K562 (cell line): Measurements from ENCODE around the gene LPAR3. TPM values are rescaled to one million over a fixed set of nuclear protein-coding genes. Genes with fewer than 3 reads are reported as not detected.

Experiments
- ATAC-seq: fragments of 200-7000 bp; cut with Tn5 transposase; 3 replicates; pipeline ENCODE4 v1.9.1; 2020; ENCODE audit warnings: moderate library complexity
- BruUV-seq: library from RNA; stranded (reverse); fragments of 400-500 nt; replicated peaks from 2 replicates; lab custom pipeline; 2021; lab: Mats Ljungman, UMichigan
- CTCF ChIA-PET: fragments of 300-600 bp; formaldehyde crosslinking; extraction: SDS; loops from one replicate; lab custom pipeline; 2021; ENCODE audit warnings: low intra/inter-chr PET ratio; lab: Yijun Ruan, JAX
- POLR2A ChIA-PET: fragments of 300-600, 350-650 bp; sonication (Branson Sonifier 250); formaldehyde crosslinking; extraction: SDS; loops from one replicate; lab custom pipeline; 2021; ENCODE audit warnings: antibody characterized with exemption, inconsistent platforms; lab: Yijun Ruan, JAX
- DNase-seq, 4 experiments: peaks; one replicate each; pipeline versions ENCODE4 v3.0.0 to v3.0.0-alpha.2; 2011 to 2018; ENCODE audit warnings: low spot score in 3 of 4, mixed read lengths in 3 of 4; ENCODE audit errors: extremely low read depth in 1 of 4
- FAIRE-seq: peaks from 2 replicates; lab custom pipeline; 2011; peaks lifted over from hg19 to GRCh38; lab: Jason Lieb, UNC
- H2AFZ ChIP-seq: 2 replicates; pipeline ENCODE4 v1.6.0; 2011; ENCODE audit warnings: low read depth, low read length, control low read depth, inconsistent platforms
- H3K27ac ChIP-seq: fragments of 200-600 bp; 3 replicates; pipeline ENCODE4 v1.8.0; 2011; ENCODE audit warnings: low read depth, mild to moderate bottlenecking, control low read depth, inconsistent platforms, low read length, moderate library complexity, mixed read lengths; ENCODE audit errors: extremely low read depth
- H3K27me3 ChIP-seq, 2 experiments: fragments of 300-600 bp in 1 of 2; 2 replicates in 1 of 2; 3 replicates in 1 of 2; pipeline versions ENCODE4 v1.6.0 to v1.8.0; 2011; ENCODE audit warnings: inconsistent platforms in 2 of 2, low read length in 2 of 2, mild to moderate bottlenecking in 1 of 2, mixed read lengths in 1 of 2, moderate library complexity in 1 of 2; ENCODE audit not compliant: control insufficient read depth in 2 of 2, insufficient read depth in 2 of 2
- H3K36me3 ChIP-seq: fragments of 300-600 bp; 3 replicates; pipeline ENCODE4 v1.8.0; 2011; ENCODE audit warnings: mild to moderate bottlenecking, low read length, inconsistent platforms; ENCODE audit not compliant: control insufficient read depth, insufficient read depth
- H3K4me1 ChIP-seq, 2 experiments: fragments of 200-600 bp in 1 of 2; replicated peaks in 1 of 2; 2 replicates in 1 of 2; 3 replicates in 1 of 2; pipeline versions ENCODE4 v1.5.1 to v1.8.0; 2011; ENCODE audit warnings: inconsistent platforms in 2 of 2, low read length in 2 of 2, mild to moderate bottlenecking in 1 of 2, mixed read lengths in 1 of 2, moderate library complexity in 1 of 2; ENCODE audit not compliant: control insufficient read depth in 2 of 2, insufficient read depth in 2 of 2
- H3K4me2 ChIP-seq: 2 replicates; pipeline ENCODE4 v1.6.1; 2011; ENCODE audit warnings: low read length, control low read depth, inconsistent platforms, mixed read lengths; ENCODE audit not compliant: insufficient read depth
- H3K4me3 ChIP-seq: fragments of 200-600 bp; sonication (generic), shearing (Covaris generic); 2 replicates; pipeline ENCODE4 v1.5.1; 2016; ENCODE audit warnings: control low read depth, inconsistent platforms
- H3K79me2 ChIP-seq: fragments of 200-600 bp; 3 replicates; pipeline ENCODE4 v1.8.0; 2011; ENCODE audit warnings: low read length, inconsistent platforms; ENCODE audit not compliant: control insufficient read depth, insufficient read depth
- H3K9ac ChIP-seq, 2 experiments: 2 replicates each; pipeline versions ENCODE4 v1.6.0 to v1.6.1; 2011; ENCODE audit warnings: low read depth in 2 of 2, low read length in 2 of 2, control low read depth in 1 of 2, inconsistent platforms in 1 of 2, mild to moderate bottlenecking in 1 of 2, mixed read lengths in 1 of 2; ENCODE audit not compliant: insufficient read depth in 1 of 2
- H3K9me1 ChIP-seq: one replicate; pipeline ENCODE4 v1.6.0; 2011; ENCODE audit warnings: inconsistent platforms, mild to moderate bottlenecking, low read length, moderate library complexity; ENCODE audit not compliant: control insufficient read depth, insufficient read depth
- H3K9me3 ChIP-seq: replicated peaks from 2 replicates; pipeline ENCODE4 v1.5.1; 2011; ENCODE audit warnings: low read depth, low read length, inconsistent platforms; ENCODE audit not compliant: control insufficient read depth, insufficient read depth
- H4K20me1 ChIP-seq: replicated peaks from 2 replicates; pipeline ENCODE4 v1.6.1; 2011; ENCODE audit warnings: low read length, inconsistent platforms, mixed read lengths; ENCODE audit not compliant: control insufficient read depth, insufficient read depth
- BCOR ChIP-seq: fragments of 450-650 bp; IDR thresholded peaks from 2 replicates; pipeline ENCODE4 v1.6.1; 2016
- KLF16 ChIP-seq: IDR thresholded peaks from 2 replicates; pipeline ENCODE4 v1.6.1; 2016; ENCODE audit warnings: antibody characterized with exemption
- LARP7 ChIP-seq: fragments of 450-650 bp; IDR thresholded peaks from 2 replicates; pipeline ENCODE4 v1.6.1; 2016
- NFRKB ChIP-seq: fragments of 450-650 bp; IDR thresholded peaks from 2 replicates; pipeline ENCODE4 v1.6.1; 2016; ENCODE audit warnings: low read depth
- NRF1 ChIP-seq, 2 experiments: fragments of 450-650 bp; IDR thresholded peaks in 1 of 2; conservative IDR thresholded peaks in 1 of 2; 2 replicates each; pipeline ENCODE4 v1.6.1; 2014; ENCODE audit warnings: mild to moderate bottlenecking in 2 of 2
- PHF21A ChIP-seq: fragments of 450-650 bp; IDR thresholded peaks from 2 replicates; pipeline ENCODE4 v1.6.1; 2017; ENCODE audit warnings: low read depth, borderline replicate concordance
- PKNOX1 ChIP-seq: fragments of 450-650 bp; IDR thresholded peaks from 2 replicates; pipeline ENCODE4 v1.6.1; 2016
- PML ChIP-seq: IDR thresholded peaks from 2 replicates; pipeline ENCODE4 v1.6.1; 2012; ENCODE audit warnings: low read length, inconsistent platforms
- RCOR1 ChIP-seq, 2 experiments: IDR thresholded peaks; 2 replicates each; pipeline ENCODE4 v1.6.1; 2012; ENCODE audit warnings: low read depth in 2 of 2, low read length in 2 of 2, borderline replicate concordance in 1 of 2, improper control_type of control experiment in 1 of 2
- SOX6 ChIP-seq: fragments of 450-650 bp; IDR thresholded peaks from 2 replicates; pipeline ENCODE4 v1.6.1; 2014; ENCODE audit warnings: mild to moderate bottlenecking
- ZKSCAN8 ChIP-seq: fragments of 200-800 bp; sonication (Bioruptor generic); IDR thresholded peaks from 2 replicates; pipeline ENCODE4 v1.6.1; 2016; ENCODE audit warnings: missing genetic modification characterization, missing compliant biosample characterization
- ZNF644 ChIP-seq: fragments of 200-800 bp; sonication (Bioruptor generic); IDR thresholded peaks from 2 replicates; pipeline ENCODE4 v1.6.1; 2016; ENCODE audit warnings: low read depth, missing genetic modification characterization, missing compliant biosample characterization
- ZNF75A ChIP-seq: fragments of 450-650 bp; formaldehyde crosslinking; IDR thresholded peaks from 2 replicates; pipeline ENCODE4 v1.4.0; 2020; ENCODE audit warnings: mild to moderate bottlenecking
- WGBS: fragments of 100-300 bp; shearing (Covaris generic); methylation state at CpG from one replicate; pipeline ENCODE4 v1.1.6; 2016; ENCODE audit warnings: low coverage, mixed read lengths; ENCODE audit not compliant: insufficient coverage; ENCODE audit errors: missing lambda C conversion rate; 5-methylcytosine and 5-hydroxymethylcytosine counted together
- in situ Hi-C: fragments of 300-500 bp; cut with MboI; formaldehyde crosslinking; loops from 4 replicates; pipeline ENCODE4 v1.15.0; 2018; ENCODE audit warnings: inconsistent platforms, mixed read lengths
- intact Hi-C: fragments of 100-400 bp; cut with micrococcal nuclease; formaldehyde crosslinking; loops from 2 replicates; pipeline ENCODE4 v1.14.2; 2022
- polyA plus RNA-seq, 8 experiments: library from polyadenylated mRNA; depleted of rRNA in 4 of 8; stranded (reverse) in 5 of 8; unstranded in 3 of 8; fragments of >200 nt; fragmentation: Nextera tagmentation in 2 of 8; fragmentation: Illumina TruSeq in 1 of 8; extraction: Ambion mirVana in 2 of 8; extraction: Trizol in 1 of 8; gene quantifications; 2 replicates each; pipeline versions ENCODE4 v1.2.1 to v1.2.3, GENCODE V29; 2011 to 2014; ENCODE audit warnings: inconsistent platforms in 1 of 8, missing spikeins in 1 of 8
- total RNA-seq, 7 experiments: library from RNA; depleted of rRNA in 6 of 7; stranded (reverse); fragments of >200 nt in 6 of 7; fragmentation: Illumina TruSeq in 2 of 7; extraction: Trizol in 2 of 7; gene quantifications; 2 replicates each; pipeline versions ENCODE4 v1.2.1 to v1.2.3, GENCODE V29; 2011 to 2021; ENCODE audit warnings: low replicate concordance in 1 of 7
- TF ChIP-seq, protein P1 (sequence below): sonication (generic); formaldehyde crosslinking; IDR thresholded peaks from 2 replicates; pipeline ENCODE4 v1.8.0; 2022; ENCODE audit warnings: mild to moderate bottlenecking, missing genetic modification reagents, borderline replicate concordance
- TF ChIP-seq, protein P2 (sequence below): fragments of 450-650 bp; IDR thresholded peaks from 2 replicates; pipeline ENCODE4 v1.6.1; 2014; ENCODE audit warnings: low read depth, mild to moderate bottlenecking, moderate library complexity, borderline replicate concordance
- TF ChIP-seq, protein P3 (sequence below): fragments of 250-450 bp; sonication (Bioruptor Pico); IDR thresholded peaks from 2 replicates; pipeline ENCODE4 v1.4.0; 2020; ENCODE audit warnings: mild to moderate bottlenecking, moderate library complexity

The LPAR3 gene
- total and polyA plus RNA-seq, 9 of the 15 experiments (the other 6 are each of a cell fraction or from before 2014, with no cell fraction given), result 0.11 TPM; not detected in 8

DNA sequence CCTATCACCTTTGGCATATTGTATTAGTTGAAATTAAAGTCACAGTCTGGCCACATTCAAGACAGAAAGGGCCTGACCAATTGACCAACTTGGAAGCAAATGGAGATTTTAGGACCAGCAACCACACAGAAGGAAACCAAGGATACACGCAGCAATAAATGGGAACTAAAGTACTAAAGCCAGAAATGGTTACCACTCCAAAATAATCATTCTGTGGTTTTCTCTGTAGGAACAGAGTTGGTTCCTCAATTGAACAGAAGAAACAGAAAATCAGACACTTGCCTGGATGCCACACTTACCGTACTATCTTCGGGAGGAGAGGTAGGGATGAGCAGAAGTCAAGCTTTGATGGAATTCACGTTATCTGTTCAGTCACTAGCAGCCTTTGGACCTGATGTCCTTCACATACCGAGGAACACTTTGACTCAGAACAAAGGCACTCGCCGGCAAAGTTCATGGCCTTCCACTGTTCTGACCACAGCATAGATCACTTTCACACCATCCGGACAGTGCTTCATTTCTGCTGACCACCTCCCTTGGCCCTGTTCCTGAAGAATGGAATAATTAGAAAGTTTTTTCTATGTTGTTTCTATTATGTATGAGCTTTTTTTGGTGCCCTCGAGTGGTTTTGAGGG lies 96.9 kb downstream of the LPAR3 start:
- no peak for FAIRE-seq
- Histone ChIP-seq H3K27ac (no peak overlapping the region), H3K9me1 (no peaks in the 10 kb centered on the region), H3K9ac (no peak overlapping the region), H4K20me1 (no peaks in the 10 kb centered on the region), H3K9me3 (no peaks in the 10 kb centered on the region), H3K27me3 (no peaks in the 10 kb centered on the region), H3K79me2 (no peaks in the 10 kb centered on the region), H2AFZ (no peak overlapping the region), H3K36me3 (no peaks in the 10 kb centered on the region), H3K4me2 (no peak overlapping the region), H3K4me1 (no peaks in the 10 kb centered on the region; a peak in 1 of 5 replicates), H3K4me3 (no peak overlapping the region)
- no TSS peak for BruUV-seq
- in situ Hi-C loops, result no loop called here
- DNase-seq, result no peak
- under 1% methylated on average over 9 of the region's 9 CpGs for WGBS
- intact Hi-C loops, result no loop called here
- ChIA-PET CTCF (no interaction called here), POLR2A (interaction anchor here (0.7 kb wide), 1 partner anchor 196 kb away, joined by 3 read pairs; no protein-coding TSS in a partner anchor)
- peak; percentile 37; the same call in 2 of the 3 replicates for ATAC-seq
- TF ChIP-seq RCOR1 (IDR thresholded peaks at IDR 0.05; ENCODE audit: borderline replicate concordance in 1 of 2, low read depth in 2 of 2, low read length in 2 of 2) (no peak), ZNF644 (tag) (no peak), ZKSCAN8 (CRISPR knock-in tag) (no peak), ZNF75A (CRISPR knock-in tag) (no peak), KLF16 (no peak), NFRKB (no peak), BCOR (no peak), PKNOX1 (no peak), LARP7 (no peak), PML (no peak), NRF1 (conservative IDR thresholded peaks at IDR 0.05 in 1 of 2, IDR thresholded peaks at IDR 0.05 in 1 of 2) (no peak), SOX6 (no peak), PHF21A (no peak)
- TF ChIP-seq, protein P1, sequence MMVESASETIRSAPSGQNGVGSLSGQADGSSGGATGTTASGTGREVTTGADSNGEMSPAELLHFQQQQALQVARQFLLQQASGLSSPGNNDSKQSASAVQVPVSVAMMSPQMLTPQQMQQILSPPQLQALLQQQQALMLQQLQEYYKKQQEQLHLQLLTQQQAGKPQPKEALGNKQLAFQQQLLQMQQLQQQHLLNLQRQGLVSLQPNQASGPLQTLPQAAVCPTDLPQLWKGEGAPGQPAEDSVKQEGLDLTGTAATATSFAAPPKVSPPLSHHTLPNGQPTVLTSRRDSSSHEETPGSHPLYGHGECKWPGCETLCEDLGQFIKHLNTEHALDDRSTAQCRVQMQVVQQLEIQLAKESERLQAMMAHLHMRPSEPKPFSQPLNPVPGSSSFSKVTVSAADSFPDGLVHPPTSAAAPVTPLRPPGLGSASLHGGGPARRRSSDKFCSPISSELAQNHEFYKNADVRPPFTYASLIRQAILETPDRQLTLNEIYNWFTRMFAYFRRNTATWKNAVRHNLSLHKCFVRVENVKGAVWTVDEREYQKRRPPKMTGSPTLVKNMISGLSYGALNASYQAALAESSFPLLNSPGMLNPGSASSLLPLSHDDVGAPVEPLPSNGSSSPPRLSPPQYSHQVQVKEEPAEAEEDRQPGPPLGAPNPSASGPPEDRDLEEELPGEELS (CRISPR knock-in tag), result no peak
- TF ChIP-seq, protein P2, sequence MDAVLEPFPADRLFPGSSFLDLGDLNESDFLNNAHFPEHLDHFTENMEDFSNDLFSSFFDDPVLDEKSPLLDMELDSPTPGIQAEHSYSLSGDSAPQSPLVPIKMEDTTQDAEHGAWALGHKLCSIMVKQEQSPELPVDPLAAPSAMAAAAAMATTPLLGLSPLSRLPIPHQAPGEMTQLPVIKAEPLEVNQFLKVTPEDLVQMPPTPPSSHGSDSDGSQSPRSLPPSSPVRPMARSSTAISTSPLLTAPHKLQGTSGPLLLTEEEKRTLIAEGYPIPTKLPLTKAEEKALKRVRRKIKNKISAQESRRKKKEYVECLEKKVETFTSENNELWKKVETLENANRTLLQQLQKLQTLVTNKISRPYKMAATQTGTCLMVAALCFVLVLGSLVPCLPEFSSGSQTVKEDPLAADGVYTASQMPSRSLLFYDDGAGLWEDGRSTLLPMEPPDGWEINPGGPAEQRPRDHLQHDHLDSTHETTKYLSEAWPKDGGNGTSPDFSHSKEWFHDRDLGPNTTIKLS, result no peak
- TF ChIP-seq, protein P3, sequence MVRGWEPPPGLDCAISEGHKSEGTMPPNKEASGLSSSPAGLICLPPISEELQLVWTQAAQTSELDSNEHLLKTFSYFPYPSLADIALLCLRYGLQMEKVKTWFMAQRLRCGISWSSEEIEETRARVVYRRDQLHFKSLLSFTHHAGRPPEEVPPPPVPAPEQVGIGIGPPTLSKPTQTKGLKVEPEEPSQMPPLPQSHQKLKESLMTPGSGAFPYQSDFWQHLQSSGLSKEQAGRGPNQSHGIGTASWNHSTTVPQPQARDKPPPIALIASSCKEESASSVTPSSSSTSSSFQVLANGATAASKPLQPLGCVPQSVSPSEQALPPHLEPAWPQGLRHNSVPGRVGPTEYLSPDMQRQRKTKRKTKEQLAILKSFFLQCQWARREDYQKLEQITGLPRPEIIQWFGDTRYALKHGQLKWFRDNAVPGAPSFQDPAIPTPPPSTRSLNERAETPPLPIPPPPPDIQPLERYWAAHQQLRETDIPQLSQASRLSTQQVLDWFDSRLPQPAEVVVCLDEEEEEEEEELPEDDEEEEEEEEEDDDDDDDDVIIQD (CRISPR knock-in tag), result no peak
